ENCODE results near the gene PCDH1. TPM values are rescaled to one million over a fixed set of nuclear protein-coding genes. Genes with fewer than 3 reads are reported as not detected.
"Not testable (repeated sequence)": the region's sequence is repeated elsewhere in the genome, so short reads cannot be mapped to it uniquely, and the experiment has no call there.

PCDH1 gene
- polyA plus RNA-seq, 4 donors: 24.0 to 28.3 (median 25.6) TPM

GRCh38 chr5:141840280-141840812, 37.9 kb downstream of the PCDH1 start:
- DNase-seq (ENCODE audit: low read depth in 4 of 4, low spot score in 3 of 4): no peak

DNA sequence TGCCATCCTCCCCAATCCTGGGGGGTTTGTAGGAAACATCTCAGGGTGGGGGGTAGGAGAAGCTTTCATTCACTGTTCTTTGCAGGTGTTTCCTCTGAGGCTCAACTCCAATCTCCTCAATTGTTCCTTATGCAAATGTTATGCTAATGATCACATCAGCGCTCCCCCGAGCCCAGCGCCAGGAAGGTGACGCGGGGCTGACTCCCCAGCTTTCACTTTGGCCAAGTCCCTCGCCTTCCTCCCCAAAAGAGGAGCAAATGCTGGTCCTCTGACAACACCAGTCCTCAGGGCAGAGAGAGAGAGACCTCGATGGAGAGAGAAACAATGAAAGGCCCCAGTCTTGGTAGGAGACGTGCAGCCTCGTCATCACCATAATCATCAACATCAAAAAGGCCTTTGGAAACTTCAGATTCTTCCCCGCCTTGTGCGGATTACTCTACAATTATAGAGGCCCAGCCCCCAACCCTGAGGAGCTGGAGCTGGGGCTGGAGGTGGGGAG, 39.1 kb downstream of the PCDH1 start:
- no peak for DNase-seq (ENCODE audit: low read depth in 4 of 4, low spot score in 3 of 4)

- DNase-seq (ENCODE audit: low read depth in 4 of 4, low spot score in 3 of 4): no peak
These were observed 39.7 kb downstream of the PCDH1 start for GRCh38 chr5:141838326-141839014.

DNA sequence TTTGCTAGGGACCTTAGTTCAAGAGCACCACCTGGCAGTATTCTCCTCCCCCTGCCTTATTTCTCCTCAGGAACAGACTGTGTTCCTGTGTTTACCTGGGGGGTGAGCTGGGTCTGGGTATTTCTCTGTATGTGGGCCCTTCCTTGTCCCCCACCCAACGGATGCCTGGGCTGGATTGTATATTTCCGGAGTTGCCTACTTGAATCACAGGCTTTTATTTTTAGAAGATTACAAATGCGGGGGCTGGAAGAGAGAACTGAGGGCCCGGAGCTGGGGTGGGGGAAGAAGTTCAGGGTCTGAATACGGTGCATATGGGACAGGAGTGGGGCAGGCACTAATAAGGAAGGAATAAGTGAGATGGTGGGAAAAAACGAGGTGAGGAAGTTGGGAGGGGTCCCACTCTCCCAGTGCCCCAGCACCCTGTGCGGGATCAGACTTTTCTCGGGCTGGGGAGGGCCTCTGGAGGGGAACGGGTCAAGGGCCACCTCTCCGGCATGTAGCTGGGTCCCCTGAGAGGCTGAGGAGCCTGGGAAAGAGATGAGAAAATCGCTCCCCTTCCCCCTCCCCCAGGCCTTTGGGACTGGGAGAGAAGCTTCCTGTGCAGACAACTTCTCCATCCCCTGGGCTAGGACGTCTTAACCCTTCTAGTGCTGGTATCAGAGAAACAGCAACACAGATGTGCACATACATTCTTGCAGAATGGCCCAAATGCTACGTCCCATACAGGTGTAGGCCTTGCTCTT, 42.1 kb downstream of the PCDH1 start:
- no peak for DNase-seq (ENCODE audit: low read depth in 4 of 4, low spot score in 3 of 4)

DNA sequence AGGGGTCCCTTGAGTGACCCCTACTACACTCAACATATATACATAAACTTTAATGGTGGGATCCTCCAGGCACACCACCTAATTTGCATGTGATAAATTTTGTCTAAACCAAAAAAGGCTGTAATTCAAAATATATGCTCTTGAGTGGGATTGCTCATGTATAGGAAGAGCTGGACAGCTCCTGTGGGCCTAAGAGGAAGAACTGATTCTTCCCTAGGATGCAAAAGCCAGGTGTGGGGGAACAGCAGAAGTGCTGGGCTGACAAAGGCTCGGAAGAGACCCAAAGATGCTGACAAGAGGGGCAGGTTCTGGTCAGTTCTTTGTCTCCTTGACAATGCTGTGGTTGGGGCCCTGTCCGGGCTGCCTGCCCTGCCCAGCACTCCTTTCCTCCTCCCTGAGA, 43.9 kb downstream of the PCDH1 start:
- DNase-seq (ENCODE audit: low read depth in 4 of 4, low spot score in 3 of 4): no peak

DNA sequence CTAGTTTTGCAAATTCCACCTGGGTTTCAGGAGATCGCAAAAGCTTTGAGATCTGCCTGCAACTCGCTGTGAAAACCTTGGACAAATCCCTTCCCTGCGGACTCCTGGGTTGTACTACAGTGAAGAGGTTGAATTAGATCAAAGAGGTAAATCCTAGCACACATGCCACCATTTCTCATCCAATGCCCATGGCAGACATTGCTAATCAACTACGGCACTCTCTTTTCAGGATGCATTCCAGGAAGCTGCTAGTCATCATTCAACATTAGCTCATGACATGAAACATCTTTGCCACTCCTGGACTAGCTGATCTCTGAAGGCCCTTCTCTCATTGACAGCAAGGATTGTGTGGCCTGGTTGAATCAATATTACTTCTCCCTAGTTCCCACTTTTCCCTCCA, 46.1 kb downstream of the PCDH1 start:
- DNase-seq (ENCODE audit: low read depth in 4 of 4, low spot score in 3 of 4): no peak

- DNase-seq (ENCODE audit: low read depth in 4 of 4, low spot score in 3 of 4): no peak
These were observed 50.0 kb downstream of the PCDH1 start for GRCh38 chr5:141828162-141828561.

GRCh38 chr5:141826674-141827073, 51.5 kb downstream of the PCDH1 start:
- no peak for DNase-seq (ENCODE audit: low read depth in 4 of 4, low spot score in 3 of 4)

DNA sequence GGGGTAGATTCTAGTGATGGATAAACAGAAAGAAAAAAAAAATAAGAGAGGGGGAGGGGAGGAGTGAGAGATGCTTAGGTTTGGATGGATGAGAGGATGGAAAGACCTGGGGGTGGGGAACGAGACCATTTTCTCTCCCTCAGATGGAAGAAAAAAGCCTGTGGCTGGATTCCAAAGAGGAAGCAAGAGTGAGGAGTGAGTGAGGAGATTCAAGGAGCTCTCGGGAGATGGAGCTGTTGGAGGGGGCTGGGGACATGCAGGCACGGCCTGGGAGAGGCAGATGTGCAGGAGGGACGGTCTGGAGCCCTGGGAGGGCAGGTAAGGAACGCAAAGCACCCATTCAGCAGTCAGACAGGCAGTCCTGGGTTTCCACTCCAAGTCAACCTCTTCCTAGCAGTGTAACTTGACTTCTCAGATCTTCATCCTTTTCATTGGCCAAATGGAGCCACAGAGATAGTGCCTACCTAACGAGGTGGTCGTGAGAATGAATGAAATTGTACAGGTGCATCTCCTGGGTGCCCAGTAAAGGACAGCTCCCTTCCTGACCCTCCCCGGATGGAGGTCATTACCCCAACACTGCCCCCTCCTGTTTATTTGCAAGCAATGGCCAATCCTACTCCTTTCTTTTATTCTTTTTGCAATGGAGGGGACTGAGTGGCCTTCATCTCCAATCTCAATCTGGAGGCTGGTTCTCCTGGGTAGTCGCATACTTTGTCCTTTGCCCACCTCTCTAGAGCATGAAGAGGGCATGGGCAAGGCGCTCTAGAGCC, 52.2 kb downstream of the PCDH1 start:
- no peak for DNase-seq (ENCODE audit: low read depth in 4 of 4, low spot score in 3 of 4)

DNA sequence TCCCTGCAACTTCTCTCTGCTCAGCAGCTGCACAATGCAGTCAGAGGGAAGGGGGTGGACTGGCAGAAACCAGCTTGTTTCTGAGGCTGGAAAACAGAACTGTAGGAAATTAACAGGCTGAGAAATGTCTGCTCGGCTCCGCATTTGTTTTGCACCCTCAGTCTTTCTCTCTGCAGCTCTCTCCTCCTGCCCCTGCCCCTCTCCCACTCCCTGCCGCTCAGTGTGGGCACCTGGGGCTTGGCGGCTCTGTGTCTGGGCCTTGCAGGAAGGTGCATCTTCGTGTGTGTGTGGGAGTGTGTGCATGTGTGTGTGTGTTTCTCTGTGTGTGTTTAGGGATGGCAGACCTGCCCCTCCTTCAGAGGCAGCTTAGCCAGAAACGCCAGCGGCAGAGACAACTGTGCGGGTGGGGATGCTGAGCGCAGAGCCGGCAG, 53.0 kb downstream of the PCDH1 start:
- DNase-seq (ENCODE audit: low read depth in 4 of 4, low spot score in 3 of 4): no peak

- no peak for DNase-seq (ENCODE audit: low read depth in 4 of 4, low spot score in 3 of 4)
These were observed 53.5 kb downstream of the PCDH1 start for GRCh38 chr5:141824717-141825116.

DNA sequence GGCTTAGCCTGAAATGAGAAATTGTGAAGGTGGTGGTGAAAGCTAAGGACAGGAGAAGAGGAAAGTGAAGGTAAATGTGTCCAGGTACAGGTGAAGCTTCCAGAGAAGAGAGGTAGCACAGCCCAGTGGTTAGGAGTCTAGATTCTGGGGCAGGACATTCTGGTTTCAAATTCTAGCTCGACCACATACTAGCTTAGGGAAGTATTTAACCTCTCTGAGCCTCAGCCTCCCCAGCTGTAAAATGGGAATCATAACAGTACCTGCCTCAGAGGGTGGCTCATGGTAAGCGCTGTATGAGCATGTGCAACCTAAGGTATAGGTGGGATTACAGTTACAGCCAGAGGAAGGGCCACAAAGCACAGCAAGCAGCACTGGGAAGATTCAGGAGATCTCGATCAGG, 55.2 kb downstream of the PCDH1 start:
- no peak for DNase-seq (ENCODE audit: low read depth in 4 of 4, low spot score in 3 of 4)

DNA sequence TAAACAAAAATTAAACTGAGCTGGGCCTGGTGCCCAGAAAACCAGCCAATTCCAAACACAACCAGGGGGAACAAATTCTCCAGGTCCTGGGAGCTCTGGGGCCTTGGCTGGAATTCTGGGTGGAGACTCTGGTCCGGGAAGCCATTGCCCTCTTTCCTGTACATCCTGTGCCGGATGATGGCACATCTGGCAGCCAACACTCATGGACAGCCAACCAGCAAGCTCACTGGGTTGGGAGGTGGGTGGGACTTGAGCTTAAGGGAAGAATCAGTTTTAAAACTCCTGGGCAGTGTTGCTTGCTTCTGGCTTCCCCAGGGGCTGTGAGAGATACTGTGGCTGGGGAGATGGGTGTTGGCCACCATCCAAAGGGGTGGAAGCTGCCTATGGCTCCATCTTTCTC, 56.1 kb downstream of the PCDH1 start:
- DNase-seq (ENCODE audit: low read depth in 4 of 4, low spot score in 3 of 4): no peak

DNA sequence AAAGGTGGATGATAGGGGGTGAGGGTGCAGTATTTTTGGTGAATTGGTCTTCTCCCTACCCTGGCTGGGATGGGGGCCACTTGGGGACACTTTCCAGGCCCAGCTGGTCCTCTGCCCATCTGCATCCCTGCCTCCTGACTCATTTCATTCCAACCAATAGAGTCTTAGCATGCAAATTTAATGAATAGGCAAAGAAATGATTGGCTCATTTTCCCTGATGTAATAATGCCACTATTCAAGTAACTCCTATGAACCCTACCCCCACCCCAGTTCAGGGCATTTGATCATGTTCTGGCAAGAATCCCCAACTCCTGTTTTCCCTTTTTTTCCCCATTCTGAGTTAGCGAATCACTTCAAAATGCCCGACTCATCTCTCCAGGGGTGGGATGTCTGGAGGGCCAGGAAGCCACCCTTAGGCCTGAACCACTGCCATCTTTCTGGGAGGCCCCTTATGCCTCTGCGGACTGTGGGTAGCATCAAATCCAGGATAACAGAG, 56.7 kb downstream of the PCDH1 start:
- DNase-seq (ENCODE audit: low read depth in 4 of 4, low spot score in 3 of 4): no peak

- not testable (repeated sequence) for DNase-seq (ENCODE audit: low read depth in 4 of 4, low spot score in 3 of 4)
These were observed 57.5 kb downstream of the PCDH1 start for GRCh38 chr5:141820686-141821085.

DNA sequence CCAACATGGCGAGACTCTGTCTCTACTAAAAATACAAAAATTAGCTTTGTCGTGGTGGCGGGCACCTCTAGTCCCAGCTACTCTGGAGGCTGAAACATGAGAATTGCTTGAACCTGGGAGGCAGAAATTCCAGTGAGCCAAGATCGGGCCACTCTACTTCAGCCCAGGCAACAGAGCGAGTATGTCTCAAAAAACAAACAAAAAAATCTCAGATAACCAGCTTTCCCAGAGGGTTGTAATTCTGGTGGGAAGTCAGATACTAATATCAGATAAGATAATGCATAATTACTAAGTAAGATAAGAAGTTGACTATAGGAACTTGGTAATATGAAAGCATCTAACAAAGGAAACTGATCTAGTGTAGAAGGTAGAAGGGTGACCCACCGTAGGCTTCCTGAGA, 60.6 kb downstream of the PCDH1 start:
- no peak for DNase-seq (ENCODE audit: low read depth in 4 of 4, low spot score in 3 of 4)

- DNase-seq (ENCODE audit: low read depth in 4 of 4, low spot score in 3 of 4): no peak
These were observed 61.4 kb downstream of the PCDH1 start for GRCh38 chr5:141816598-141817399.

- DNase-seq (ENCODE audit: low read depth in 4 of 4, low spot score in 3 of 4): no peak
These were observed 62.4 kb downstream of the PCDH1 start for GRCh38 chr5:141815796-141816180.

DNA sequence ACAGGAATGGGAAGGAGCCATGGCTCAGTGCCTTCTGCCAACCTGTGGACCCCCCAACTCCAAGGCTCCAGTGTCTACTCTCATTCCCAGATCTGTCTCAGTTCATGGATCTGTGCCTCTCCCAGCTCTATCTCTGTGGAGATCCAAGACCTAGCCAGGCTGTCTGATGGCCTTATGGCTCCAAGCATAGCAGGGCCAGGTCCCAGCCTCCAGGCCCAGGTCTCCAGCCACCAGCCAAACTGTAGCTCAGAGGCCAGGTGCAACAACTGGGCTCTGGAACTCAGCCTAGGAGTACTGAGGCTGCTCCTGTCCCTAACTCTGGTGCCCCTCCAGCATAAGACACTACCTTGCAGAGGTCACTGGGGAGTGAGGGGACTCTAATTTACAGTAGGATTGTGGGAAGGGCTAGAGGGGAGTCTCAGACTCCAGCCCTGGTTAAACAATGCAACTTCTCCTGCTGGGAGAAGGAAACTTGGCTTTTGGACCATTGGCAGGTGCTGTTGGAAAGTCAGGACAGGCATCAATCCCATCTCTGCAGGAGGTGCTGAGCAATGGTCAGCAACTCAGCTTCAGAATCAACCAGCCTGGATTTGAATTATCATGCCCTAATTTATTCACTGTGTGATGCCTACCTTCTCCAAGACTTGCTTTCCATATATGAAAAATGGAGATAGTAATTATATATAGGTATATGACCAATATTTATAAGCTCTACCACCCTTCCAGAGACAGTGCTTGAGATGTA, 63.0 kb downstream of the PCDH1 start:
- no peak for DNase-seq (ENCODE audit: low read depth in 4 of 4, low spot score in 3 of 4)

All from right renal pelvis (tissue), 4 donors.